Activated CD4-positive, CD25-positive, alpha-beta regulatory T cell treated with anti-CD3 and anti-CD28 coated beads, Interleukin-2, amount 50 U/mL, for 16 hours (primary cell): Measurements from ENCODE around the gene PBXIP1.

ENCODE experiments used
- DNase-seq: peaks from one replicate; pipeline ENCODE4 v3.0.0-alpha.2; 2020; ENCODE audit warnings: low read depth, low spot score

Gene PBXIP1

GRCh38 chr1:154958036-154958435 lies 2.1 kb upstream of the PBXIP1 start:
- no peak for DNase-seq

- DNase-seq, result no peak
Measured at GRCh38 chr1:154957091-154957657, 1.3 kb upstream of the PBXIP1 start.

- DNase-seq, result no peak
Measured at GRCh38 chr1:154956544-154956941, 644 bp upstream of the PBXIP1 start.

GRCh38 chr1:154955039-154955717 lies 721 bp downstream of the PBXIP1 start:
- DNase-seq, result peak; percentile 88

- no peak for DNase-seq
Measured at GRCh38 chr1:154954541-154954940, 1.4 kb downstream of the PBXIP1 start.

- DNase-seq, result no peak
Measured at GRCh38 chr1:154953611-154954038, 2.3 kb downstream of the PBXIP1 start.

- DNase-seq, result no peak
Measured at GRCh38 chr1:154952664-154953063, 3.2 kb downstream of the PBXIP1 start.

GRCh38 chr1:154951901-154952657 lies 3.8 kb downstream of the PBXIP1 start:
- DNase-seq, result peak; percentile 42

- no peak for DNase-seq
Measured at GRCh38 chr1:154948079-154948478, 7.8 kb downstream of the PBXIP1 start.

- no peak for DNase-seq
Measured at GRCh38 chr1:154945962-154946850, 9.7 kb downstream of the PBXIP1 start.

- no peak for DNase-seq
Measured at GRCh38 chr1:154945160-154945961, 10.5 kb downstream of the PBXIP1 start.

GRCh38 chr1:154944401-154945159 lies 11.3 kb downstream of the PBXIP1 start:
- no peak for DNase-seq

- DNase-seq, result no peak
Measured at GRCh38 chr1:154943649-154944400, 12.1 kb downstream of the PBXIP1 start.

- no peak for DNase-seq
Measured at GRCh38 chr1:154941333-154942013, 14.4 kb downstream of the PBXIP1 start.

GRCh38 chr1:154940651-154941194 lies 15.2 kb downstream of the PBXIP1 start:
- DNase-seq, result no peak

GRCh38 chr1:154940213-154940560 lies 15.7 kb downstream of the PBXIP1 start:
- no peak for DNase-seq

GRCh38 chr1:154938604-154939399 lies 17.1 kb downstream of the PBXIP1 start:
- no peak for DNase-seq

- no peak for DNase-seq
Measured at GRCh38 chr1:154937988-154938386, 17.9 kb downstream of the PBXIP1 start.
